Measurements from ENCODE around the gene PKD2L1. TPM values are rescaled to one million over a fixed set of nuclear protein-coding genes. Genes with fewer than 3 reads are reported as not detected.

Gene PKD2L1
- total RNA-seq, 1 donor from 2014 or later: not detected

DNA sequence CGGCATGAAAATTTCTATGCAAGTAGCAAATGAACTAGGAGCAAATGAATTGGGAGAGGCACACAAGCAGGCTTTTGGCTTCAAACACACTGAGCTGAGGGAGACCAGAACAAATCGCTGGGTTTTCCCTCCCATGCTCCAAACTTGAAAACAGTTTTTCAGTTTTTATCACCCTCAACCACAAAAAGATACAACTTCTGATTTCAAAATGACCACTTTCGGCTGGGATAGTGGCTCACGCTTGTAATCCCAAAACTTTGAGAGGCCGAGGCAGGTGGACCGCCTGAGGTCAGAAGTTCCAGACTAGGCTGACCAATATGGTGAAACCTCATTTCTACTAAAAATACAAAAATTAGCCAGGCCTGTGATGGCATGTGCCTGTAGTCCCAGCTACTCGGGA is 91.6 kb downstream of the PKD2L1 start:
- no peaks in the 10 kb centered on the region for H3K27me3 Mint-ChIP-seq (ENCODE audit: insufficient read depth)
- no peak for DNase-seq (ENCODE audit: low spot score)
- intact Hi-C loops (cut with micrococcal nuclease): no loop called here
- H3K27ac Mint-ChIP-seq: no peak overlapping the region
- no peaks in the 10 kb centered on the region for H3K9me3 Mint-ChIP-seq
- no peak overlapping the region for H3K4me3 Mint-ChIP-seq
- H3K36me3 Mint-ChIP-seq (ENCODE audit: low read depth): peaks cover 32% of the 10 kb centered on the region
- peaks cover 11% of the 10 kb centered on the region for H3K4me1 Mint-ChIP-seq (ENCODE audit: low read depth)

Other genes with a start within 250 kb of the PKD2L1 start
- gene CPN1, start 248.4 kb downstream of the PKD2L1 start, total RNA-seq: not detected in 2 replicates
- 16.6 and 19.4 TPM in 2 replicates for gene ERLIN1, start 144.2 kb downstream of the PKD2L1 start, total RNA-seq
- gene CHUK, start 100.6 kb downstream of the PKD2L1 start, total RNA-seq: 38.3 and 43.6 TPM in 2 replicates
- 37.3 and 42.6 TPM in 2 replicates for gene CWF19L1, start 62.6 kb downstream of the PKD2L1 start, total RNA-seq
- gene BLOC1S2, start 43.5 kb downstream of the PKD2L1 start, total RNA-seq: 65.7 and 66.5 TPM in 2 replicates
- gene SCD, start 17.0 kb upstream of the PKD2L1 start, total RNA-seq: 194 TPM in 2 replicates
- 0.10 and 0.24 TPM in 2 replicates for gene WNT8B, start 132.8 kb upstream of the PKD2L1 start, total RNA-seq
- gene SEC31B, start 189.6 kb upstream of the PKD2L1 start, total RNA-seq: 42.3 and 50.5 TPM in 2 replicates
- gene NDUFB8, start 199.6 kb upstream of the PKD2L1 start, total RNA-seq: 292 and 304 TPM in 2 replicates
- gene HIF1AN, start 205.7 kb upstream of the PKD2L1 start, total RNA-seq: 46.5 and 54.1 TPM in 2 replicates